GM19397 (cell line): ENCODE results near the gene PEX26.
"Not testable (repeated sequence)": the region's sequence is repeated elsewhere in the genome, so short reads cannot be mapped to it uniquely, and the experiment has no call there.

ENCODE experiments used
- ATAC-seq: cut with Tn5 transposase; IDR thresholded peaks from one replicate; pipeline ENCODE4 v1.9.1; 2021; ENCODE audit warnings: mild to moderate bottlenecking, moderate library complexity; ENCODE audit not compliant: unreplicated experiment

PEX26 gene

DNA sequence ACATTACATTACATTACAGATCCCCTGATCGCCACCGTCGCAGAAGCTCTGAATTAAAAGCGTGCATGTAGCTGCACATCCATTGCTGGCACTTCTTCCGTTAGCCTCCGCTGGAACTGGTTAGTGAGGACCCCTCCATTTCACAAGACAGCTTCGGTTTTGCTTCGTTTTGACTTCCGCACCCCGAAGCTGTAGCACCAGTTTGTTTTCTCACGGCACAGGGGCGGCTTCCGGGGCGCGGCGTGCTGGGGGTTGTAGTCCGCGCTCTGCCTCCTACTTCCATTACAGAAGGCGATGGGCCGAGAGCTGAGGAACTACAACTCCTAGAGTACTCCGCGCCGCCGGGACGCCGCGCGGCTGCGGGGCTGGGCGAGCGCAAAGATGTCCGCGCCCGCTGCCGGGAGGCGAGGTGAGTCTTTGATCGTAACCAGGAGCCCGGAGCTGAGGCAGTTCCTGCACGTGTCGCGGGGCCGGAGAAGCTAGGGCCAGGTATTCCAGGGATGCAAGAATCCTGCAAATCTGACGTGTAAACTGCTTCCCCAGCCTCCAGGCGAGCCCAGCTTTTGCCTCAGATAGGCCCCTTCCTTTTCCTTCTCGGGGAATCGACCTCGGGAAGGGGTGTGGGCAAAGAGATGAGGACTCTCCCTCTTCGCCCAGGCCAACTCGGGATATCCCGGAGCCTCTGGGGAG, at the start of gene PEX26:
Gene PEX26 (plus strand): TSS at position 352 of the 690 bp plus-strand sequence. CDS start 387 bp downstream, outside the sequence.
- ATAC-seq: peak; percentile 91

DNA sequence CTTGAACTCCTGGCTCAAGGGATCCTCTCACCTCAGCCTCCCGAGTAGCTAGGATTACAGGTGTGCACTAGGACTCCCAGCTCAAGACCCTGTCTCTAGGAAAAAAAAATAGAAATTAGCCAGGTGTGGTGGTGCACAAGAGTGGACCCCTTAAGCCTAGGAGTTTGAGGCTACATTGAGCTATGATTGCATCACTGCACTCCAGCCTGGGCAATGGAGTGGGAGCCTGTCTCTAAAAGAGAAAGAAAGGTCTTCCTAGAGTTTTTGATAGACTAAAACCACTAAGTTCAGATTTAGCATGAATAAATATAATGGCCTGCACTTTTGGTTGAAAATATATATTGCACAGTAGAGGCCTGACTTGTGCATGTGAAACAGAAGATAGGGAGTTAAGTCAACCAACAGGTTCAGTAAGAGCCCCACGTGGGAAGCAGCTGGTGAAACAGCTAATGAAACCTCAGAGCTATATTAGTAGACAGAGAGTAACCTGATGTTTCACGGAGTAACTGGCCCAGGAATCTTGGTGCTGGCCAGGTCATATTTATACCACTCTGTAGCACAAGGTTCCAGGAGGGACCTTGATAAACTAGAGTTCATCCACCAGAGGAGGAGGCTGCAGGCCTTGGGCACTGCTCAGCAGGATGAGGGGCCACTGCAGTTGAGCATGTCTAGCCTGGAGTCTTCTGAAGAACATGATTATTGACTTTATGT, 48.8 kb upstream of the PEX26 start:
- ATAC-seq: no peak

DNA sequence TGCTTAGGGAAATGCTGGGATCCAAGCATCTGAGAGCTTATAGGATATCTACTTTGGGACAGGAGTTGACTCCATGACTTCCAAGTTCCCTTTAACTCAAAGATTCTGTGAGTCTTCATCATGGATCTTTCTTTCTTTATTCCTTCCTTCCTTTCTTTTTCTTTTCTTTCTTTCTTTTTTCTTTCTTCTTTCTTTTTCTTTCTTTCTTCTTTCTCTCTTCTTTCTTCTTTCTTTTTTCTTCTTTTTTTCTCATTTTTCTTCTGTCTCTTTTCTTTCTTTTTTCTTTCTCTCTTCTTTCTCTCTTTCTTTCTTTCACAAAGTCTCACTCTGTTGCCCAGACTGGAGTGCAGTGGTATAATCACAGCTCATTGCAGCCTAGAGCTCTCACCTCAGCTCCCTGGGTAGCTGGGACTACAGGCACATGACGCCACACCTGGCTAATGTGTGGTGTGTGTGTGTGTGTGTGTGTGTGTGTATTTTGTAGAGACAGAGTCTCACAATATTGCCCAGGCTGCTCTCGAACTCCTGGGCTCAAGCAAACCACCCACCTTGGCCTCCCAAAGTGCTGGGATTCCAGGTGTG, 48.0 kb upstream of the PEX26 start:
- no peak for ATAC-seq

DNA sequence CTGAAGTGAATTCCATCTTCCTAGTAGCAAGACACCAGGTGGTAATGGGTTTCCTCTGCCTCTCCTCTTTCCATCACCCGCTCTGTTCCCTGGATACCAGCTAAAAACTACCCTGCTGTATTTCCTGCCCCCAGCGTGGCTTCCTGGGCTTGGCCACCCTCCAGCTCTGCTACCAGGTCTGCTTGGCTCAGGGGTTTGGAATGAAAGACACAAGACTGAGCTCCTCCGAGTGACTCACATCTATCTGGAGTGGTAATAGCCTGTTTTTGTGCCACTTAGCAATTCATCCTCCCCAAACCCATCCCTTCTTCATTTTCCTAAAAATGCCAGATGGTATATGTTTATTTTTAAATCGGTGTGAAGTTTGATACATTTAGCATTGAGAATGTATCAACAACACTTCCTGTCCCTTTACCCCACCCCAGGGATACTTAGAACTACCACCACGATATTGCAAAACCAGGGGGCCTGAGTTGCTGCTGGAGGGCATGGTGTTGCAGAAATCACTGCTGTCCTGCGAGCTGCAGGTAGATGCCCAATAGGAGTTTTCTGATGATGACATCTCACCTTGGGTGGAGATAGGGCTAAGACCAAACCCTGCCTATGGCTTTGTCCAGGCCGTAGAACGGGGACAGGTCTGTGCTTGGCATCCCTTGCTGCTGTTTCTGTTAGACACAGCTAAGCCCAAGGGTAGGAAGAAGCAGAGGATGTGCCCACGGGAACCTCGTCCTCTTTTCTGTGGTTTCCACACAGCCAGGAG, 45.9 kb upstream of the PEX26 start:
- ATAC-seq: no peak

DNA sequence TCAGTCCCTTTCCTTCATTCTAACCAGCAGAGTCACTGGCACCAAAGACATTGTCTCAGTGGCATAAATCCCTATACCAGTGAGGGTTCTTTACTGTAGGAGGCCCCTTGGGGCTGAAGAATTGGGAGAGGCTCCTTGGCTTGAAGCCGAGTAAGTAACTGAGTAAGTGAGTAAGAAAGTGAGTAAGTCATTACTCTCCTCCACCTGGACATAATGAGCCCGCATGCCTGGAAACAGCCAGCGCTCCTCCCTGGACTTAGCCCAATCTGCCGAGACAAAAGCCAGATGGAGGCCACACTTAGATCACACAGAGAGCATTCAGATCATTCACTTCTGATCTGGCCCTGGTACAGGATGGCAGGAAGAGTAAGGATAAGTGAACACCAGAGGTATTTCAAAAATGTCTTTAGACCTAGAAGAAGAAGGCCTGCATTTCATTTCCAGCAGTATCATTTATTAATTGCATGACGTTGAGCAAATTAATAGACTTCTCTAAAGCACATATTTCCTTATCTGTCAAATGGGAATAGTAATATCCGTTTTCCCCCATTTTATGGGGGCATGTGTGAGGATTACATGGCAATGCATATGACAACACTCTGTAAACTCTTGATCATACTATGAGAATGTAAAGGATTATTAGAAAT, 45.2 kb upstream of the PEX26 start:
- no peak for ATAC-seq

DNA sequence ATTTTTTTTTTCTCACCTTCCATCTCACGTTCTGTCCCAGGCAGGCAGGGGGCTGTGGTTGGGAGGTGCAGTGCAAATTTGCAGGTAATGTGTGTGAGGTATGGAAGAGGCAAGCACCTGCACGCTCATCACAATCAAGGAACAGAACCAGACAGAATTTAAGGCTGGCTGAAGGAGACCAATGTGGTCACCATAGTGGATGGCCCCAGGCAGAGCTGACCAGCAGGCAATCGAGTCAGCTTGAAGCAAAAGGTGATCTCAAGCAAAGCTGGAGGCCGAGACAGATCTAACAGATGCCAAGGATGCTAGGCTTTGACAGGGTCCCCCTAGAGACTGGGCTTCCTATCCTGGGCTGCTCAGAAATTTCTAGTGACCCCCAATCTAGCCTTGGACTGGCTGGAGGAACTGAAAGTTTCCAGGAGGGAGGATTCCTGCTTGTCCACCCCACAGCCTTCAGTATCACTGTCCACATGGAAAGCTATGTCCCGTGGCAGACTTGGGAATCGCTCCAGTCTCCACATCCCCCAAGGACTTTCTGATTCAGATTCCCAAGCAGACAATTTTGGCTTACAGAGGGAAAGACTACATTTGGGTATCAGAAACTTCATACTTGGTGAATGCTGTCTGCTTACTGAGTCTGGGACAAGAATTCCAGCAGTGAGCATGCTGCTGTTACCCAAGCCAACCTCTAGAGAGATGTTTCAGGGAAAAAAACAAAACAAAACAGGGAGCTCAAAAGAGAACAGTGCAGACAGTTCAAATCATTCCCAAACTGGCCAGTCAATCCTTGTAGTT, 44.4 kb upstream of the PEX26 start:
- no peak for ATAC-seq

DNA sequence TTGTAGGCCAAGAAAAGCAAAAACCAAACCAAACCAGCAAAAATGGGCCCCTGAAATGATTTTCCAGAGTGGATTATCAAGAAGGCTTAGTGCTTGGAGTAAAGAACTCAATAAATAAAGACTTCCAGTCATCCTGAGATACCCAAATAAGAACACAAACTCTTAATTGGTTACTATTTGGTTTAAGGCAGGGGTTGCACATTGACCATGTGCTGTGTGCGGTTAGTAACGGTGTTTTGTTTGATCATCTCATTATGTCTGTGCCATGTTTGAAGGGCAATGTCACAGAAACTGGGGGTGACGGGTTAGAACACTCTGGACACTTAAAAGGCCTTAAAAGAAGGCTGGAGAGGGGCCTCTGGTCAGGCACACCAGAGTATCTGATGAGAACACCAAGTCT, 43.7 kb upstream of the PEX26 start:
- no peak for ATAC-seq

DNA sequence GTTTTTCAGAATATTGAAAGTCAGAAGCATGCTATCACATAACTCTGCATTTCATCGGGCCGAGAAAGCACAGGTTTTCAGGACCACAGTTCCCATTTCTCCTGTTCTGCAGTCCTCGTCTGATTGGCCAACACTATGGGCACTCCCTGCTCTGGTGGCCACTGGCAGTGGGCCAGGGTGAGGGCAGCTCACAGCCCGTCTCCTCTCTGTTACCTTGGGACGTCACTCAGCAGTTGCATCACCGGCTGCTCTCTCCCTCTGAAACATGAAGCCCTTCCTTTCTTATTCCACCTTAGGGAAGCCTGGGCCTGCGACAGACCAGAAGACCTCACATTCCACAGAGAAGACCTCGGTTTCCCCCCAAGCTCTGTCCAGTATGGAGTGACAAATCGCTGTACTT, 42.0 kb upstream of the PEX26 start:
- no peak for ATAC-seq

DNA sequence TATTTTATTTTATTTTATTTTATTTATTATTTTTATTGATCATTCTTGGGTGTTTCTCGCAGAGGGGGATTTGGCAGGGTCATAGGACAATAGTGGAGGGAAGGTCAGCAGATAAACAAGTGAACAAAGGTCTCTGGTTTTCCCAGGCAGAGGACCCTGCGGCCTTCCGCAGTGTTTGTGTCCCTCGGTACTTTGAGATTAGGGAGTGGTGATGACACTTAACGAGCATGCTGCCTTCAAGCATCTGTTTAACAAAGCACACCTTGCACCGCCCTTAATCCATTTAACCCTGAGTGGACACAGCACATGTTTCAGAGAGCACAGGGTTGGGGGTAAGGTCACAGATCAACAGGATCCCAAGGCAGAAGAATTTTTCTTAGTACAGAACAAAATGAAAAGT, 36.9 kb upstream of the PEX26 start:
- ATAC-seq: not testable (repeated sequence)

DNA sequence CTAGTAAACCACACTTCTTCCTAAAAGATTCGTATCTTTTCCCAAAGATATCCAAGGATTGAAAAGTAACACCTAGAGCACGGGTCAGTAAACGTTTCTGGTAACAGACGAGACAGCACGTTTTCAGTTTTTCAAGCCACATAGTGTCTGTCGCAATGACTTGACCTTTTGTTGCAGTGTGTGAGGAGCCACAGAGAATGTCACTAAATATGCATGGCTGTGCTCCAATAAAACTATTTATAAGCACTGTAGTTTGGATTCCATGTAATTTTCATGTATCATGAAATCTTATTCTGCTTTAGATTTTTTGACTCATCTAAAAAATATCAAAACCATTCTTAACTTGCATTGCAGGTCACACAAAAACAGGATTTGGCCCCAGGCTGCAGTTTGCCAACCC, 35.1 kb upstream of the PEX26 start:
- no peak for ATAC-seq

DNA sequence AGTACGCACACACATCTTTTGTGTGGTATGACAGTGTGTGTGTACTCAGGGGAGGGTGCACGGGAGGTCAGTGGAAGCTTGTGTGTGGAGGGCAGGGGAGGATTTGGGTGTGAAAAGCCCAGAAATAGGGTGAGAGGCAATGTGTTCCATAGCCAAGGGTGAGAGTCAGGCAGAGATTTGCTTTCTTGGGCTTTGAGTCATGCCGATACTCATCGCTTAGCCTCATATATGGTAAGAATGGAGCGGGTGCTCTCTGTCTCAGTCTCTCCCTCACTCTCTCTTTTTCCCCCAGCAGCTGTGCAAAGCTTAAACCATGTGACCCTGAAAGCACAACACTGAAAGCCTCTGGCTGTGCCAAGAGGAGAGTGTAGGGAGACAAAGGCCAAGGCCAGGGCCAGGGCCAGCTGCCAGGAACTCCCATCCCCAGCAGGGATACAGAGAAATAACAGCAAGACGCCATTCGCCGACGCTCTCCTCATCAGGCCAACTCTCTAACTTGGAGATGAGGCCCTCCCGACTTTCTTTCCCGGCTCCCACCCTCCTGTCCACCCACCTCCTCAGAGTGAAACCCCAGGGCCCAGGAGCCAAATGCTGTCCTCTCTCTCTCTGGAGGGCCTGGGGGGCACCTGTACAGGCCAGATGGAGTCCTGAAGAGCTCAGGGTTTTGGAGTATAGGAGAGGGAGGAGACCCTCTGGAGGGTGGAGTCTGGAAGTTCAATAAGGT, 33.1 kb upstream of the PEX26 start:
- no peak for ATAC-seq

DNA sequence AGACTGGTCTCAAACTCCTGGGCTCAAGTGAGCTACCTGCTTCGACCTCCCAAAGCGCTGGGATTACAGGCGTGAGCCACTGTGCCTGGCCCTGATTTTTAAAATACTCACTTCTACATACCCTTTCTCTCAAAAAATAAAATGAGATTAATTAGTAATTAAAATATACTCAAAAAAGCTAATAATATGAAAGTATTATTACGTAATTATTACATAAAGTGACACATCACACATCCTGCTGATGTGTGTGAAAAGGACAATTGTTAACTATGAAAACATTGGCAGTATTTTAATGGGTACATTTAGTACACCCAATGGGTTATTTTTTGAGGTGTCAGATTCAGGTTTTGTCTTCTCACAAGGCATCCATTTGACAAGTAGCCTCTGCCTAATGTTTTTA, 32.0 kb upstream of the PEX26 start:
- ATAC-seq: no peak

DNA sequence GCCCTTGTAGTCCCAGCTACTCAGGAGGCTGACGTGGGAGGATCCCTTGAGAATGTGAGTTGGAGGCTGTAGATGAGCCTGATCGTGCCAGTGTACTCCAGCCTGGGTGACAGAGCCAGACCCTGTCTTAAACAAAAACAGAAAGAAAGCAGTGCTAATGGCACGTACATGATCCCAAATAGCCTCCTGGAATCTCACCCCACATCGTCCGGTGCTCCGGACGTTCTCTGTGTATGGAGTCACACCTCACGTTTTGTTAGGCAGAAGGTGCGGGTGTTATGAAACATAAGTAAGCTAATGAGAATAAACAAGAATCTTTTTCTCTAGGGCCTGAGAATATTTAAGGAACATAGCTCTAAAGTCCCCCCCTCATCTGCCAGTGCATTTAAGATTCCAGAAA, 29.7 kb upstream of the PEX26 start:
- ATAC-seq: no peak

DNA sequence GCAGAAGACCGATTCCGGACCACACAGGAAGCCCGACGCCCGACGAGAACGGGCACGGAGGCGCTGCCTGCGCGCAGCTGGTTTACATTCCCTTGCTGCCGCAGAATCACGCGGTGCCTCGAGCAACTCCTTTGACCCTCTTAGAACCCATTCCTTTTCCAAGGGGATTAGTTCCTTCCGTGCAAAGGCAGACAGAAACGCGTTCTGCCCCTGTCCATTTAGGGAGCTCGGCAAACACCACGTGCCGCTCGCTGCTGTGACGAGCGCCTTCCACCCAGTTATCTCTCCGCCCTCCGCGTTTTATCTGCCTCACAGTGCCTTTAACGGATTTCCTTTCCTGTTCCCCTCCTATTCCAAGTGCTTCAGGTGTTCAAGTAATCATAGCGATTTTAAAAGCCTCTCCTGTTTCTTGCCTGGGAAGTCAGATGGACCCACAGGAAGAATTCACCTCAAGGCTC, 29.3 kb upstream of the PEX26 start:
- ATAC-seq: no peak

DNA sequence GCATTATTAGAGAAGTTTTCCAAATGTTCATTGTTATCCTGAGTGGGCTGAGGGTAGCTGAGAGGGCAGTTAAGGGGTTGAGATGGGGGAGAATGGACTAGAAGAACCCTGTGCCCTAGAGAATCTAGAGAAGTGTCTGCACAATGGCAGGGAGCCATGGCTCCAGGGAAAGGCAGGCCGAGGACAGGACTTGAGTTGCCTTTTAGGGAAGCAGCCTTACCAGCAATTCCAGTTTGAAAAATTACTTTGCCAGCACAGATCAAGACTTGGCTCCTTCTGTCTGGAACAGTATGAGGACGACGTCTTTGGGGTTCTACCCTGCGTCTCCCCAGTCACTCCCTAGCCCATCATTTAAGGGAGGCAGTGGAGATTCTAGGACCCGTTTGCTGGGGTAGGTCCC, 27.7 kb upstream of the PEX26 start:
- ATAC-seq: no peak

DNA sequence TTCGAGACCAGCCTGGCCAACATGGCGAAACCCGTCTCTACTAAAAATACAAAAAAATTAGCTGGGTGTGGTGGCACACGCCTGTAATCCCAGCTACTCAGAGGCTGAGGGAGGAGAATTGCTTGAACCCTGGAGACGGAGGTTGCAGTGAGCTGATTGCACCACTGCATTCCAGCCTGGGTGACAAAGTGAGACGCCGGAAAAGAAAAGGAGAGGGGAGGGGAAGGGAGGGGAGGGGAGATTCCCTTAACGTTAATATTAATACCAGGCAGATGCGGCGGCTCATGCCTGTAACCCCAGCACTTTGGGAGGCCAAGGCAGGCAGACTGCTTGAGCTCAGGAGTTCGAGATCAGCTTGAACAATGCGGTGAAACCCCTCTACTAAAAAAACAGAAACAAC, 26.7 kb upstream of the PEX26 start:
- not testable (repeated sequence) for ATAC-seq

DNA sequence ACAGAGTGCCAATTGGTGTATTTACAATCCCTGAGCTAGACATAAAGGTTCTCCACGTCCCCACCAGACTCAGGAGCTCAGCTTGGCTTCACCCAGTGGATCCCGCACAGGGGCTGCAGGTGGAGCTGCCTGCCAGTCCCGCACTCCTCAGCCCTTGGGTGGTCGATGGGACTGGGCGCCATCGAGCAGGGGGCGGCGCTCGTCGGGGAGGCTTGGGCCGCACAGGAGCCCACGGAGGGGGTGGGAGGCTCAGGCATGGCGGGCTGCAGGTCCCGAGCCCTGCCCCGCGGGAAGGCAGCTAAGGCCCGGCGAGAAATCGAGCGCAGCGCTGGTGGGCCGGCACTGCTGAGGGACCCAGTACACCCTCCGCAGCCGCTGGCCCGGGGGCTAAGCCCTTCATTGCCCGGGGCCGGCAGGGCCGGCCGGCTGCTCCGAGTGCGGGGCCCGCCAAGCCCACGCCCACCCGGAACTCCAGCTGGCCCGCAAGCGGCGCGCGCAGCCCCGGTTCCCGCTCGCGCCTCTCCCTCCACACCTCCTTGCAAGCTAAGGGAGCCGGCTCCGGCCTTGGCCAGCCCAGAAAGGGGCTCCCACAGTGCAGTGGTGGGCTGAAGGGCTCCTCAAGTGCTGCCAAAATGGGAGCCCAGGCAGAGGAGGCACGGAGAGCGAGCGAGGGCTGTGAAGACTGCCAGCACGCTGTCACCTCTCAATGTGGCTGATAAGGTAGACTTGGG, 24.4 kb upstream of the PEX26 start:
- ATAC-seq: not testable (repeated sequence)

DNA sequence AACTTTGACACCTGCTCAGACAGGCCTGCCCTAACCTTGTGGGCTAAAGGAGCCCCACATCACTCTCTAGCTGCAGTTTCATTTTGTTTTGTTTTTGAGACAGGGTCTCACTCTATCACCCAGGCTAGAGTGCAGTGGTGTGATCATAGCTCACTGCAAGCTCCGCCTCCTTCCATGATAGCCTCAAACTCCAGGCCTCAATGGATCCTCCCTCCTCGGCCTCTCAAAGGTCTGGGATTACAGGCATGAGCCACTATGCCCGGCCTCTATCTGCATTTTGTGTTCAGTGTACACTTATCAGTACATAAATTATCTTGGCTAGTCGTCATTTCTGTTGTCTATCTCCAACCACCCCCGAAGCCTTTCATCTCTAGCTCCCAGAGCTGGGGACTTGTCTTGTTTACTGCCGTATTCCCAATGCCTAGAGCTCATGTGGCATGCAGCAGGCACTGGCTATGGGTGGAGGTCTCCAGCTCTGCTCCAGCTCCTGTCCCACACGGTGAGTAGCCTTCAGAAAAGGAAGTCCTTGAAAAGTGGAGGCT, 22.1 kb upstream of the PEX26 start:
- ATAC-seq: no peak
